Measurements from ENCODE around the gene CHCHD10. TPM values are rescaled to one million over a fixed set of nuclear protein-coding genes. Genes with fewer than 3 reads are reported as not detected.

The CHCHD10 gene
- polyA plus RNA-seq, 1 experiment: 10.1 TPM

GRCh38 chr22:23791738-23792645, 24.2 kb upstream of the CHCHD10 start:
- peak overlapping the region; percentile 61 for H3K27ac ChIP-seq (ENCODE audit: low read depth, low read length)
- ChIA-PET POLR2A (interaction anchor here (0.5 to 0.7 kb wide), 2 partner anchors 13 to 66 kb away, joined by 3 read pairs; no protein-coding TSS in a partner anchor), CTCF (interaction anchor here (1.1 to 1.2 kb wide), 2 partner anchors 21 to 102 kb away, joined by 3 read pairs; partner anchors contain the start of gene MIF)
- H3K27me3 ChIP-seq (ENCODE audit: control insufficient read depth, insufficient read depth, low read length): no peaks in the 10 kb centered on the region
- TF ChIP-seq, protein P1, sequence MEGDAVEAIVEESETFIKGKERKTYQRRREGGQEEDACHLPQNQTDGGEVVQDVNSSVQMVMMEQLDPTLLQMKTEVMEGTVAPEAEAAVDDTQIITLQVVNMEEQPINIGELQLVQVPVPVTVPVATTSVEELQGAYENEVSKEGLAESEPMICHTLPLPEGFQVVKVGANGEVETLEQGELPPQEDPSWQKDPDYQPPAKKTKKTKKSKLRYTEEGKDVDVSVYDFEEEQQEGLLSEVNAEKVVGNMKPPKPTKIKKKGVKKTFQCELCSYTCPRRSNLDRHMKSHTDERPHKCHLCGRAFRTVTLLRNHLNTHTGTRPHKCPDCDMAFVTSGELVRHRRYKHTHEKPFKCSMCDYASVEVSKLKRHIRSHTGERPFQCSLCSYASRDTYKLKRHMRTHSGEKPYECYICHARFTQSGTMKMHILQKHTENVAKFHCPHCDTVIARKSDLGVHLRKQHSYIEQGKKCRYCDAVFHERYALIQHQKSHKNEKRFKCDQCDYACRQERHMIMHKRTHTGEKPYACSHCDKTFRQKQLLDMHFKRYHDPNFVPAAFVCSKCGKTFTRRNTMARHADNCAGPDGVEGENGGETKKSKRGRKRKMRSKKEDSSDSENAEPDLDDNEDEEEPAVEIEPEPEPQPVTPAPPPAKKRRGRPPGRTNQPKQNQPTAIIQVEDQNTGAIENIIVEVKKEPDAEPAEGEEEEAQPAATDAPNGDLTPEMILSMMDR (IDR thresholded peaks at IDR 0.05; ENCODE audit: low read depth, low read length): no peak
- no peaks in the 10 kb centered on the region for H3K9me3 ChIP-seq (ENCODE audit: control insufficient read depth, insufficient read depth, low read length)
- no peak for DNase-seq (ENCODE audit: low read depth, low spot score)
- H3K4me3 ChIP-seq (ENCODE audit: low read depth, low read length): no peak overlapping the region

DNA sequence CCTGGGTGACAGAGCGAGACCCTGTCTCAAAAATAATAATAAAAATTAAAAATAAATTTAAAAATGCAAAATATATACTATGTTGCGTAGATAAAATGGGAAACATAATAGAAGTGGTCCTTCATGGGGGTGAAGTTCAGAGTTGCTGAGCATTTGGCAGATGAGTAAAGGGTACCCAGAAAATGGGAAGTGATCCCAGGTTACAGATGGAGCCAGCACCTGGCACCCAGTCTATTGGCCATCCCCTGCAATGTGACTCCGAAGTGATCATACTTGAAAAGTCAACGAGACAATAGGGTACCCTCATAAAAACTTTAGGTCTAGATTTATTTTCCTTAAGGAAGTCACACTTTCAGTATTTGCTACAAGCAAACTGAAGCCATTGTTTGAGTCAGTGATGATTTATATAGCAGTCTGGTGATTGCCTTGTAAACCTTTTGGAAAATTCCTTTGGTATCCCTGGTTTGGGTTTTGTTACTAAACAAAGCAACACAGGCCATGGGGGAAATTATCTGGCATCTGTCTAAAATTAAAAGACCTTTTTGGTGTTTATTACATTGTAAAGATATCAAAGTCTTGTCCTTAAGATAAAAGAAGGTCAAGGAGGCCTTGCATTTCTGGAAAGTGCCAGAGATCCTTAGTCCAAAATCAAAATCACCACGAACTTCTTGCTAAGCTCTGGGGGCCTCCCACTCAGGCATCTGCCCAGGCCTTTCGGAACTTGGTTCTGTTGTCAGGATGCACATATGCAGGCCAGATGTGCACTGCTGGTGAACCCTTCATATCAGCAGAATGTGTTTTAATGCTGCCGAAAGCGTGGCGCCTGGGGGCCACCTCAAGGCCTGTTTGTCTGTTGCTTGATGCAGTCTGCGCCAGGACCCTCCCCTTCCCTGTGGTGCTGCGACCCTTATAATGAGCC, 23.3 kb upstream of the CHCHD10 start:
- no peak overlapping the region for H3K4me3 ChIP-seq (ENCODE audit: low read depth, low read length)
- H3K27me3 ChIP-seq (ENCODE audit: control insufficient read depth, insufficient read depth, low read length): no peaks in the 10 kb centered on the region
- POLR2A ChIA-PET: no interaction called here
- CTCF ChIA-PET: no interaction called here
- TF ChIP-seq, protein P1 (IDR thresholded peaks at IDR 0.05; ENCODE audit: low read depth, low read length): no peak
- H3K9me3 ChIP-seq (ENCODE audit: control insufficient read depth, insufficient read depth, low read length): no peaks in the 10 kb centered on the region
- no peak for DNase-seq (ENCODE audit: low read depth, low spot score)
- peak overlapping the region; percentile 61 for H3K27ac ChIP-seq (ENCODE audit: low read depth, low read length)

- ChIA-PET CTCF (interaction anchor here (0.6 to 1.5 kb wide), 3 partner anchors 20 to 68 kb away, joined by 3 to 5 read pairs (median 4); partner anchors contain the start of gene SLC2A11), POLR2A (no interaction called here)
- Histone ChIP-seq H3K4me3 (ENCODE audit: low read depth, low read length) (no peak overlapping the region), H3K27ac (ENCODE audit: low read depth, low read length) (no peak overlapping the region), H3K27me3 (ENCODE audit: control insufficient read depth, insufficient read depth, low read length) (no peaks in the 10 kb centered on the region), H3K9me3 (ENCODE audit: control insufficient read depth, insufficient read depth, low read length) (no peaks in the 10 kb centered on the region)
- no peak for DNase-seq (ENCODE audit: low read depth, low spot score)
- TF ChIP-seq, protein P1 (IDR thresholded peaks at IDR 0.05; ENCODE audit: low read depth, low read length): no peak
Measured at GRCh38 chr22:23789638-23790037, 21.9 kb upstream of the CHCHD10 start.

DNA sequence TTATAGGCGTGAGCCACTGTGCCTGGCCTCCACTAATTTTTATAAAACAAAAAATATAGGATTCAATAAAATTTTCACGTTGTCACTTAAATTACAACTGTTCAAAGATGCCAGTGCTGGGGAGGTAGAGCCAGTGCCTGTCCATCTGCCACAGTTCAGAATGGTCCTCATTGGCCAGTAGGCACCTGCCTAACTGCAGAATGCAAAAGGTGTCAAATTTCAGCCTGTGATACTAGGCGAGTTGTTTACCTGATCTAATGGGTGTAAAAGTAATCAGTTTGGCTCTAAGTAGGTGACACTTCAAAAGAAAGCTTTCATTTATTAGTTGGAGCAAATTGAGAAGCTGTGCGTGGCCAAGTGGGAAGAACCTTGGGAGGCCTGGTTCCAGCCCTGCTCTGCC, 21.3 kb upstream of the CHCHD10 start:
- TF ChIP-seq, protein P1 (IDR thresholded peaks at IDR 0.05; ENCODE audit: low read depth, low read length): no peak
- no peak overlapping the region for H3K4me3 ChIP-seq (ENCODE audit: low read depth, low read length)
- ChIA-PET CTCF (interaction anchor here (0.6 to 1.5 kb wide), 3 partner anchors 20 to 68 kb away, joined by 3 to 5 read pairs (median 4); partner anchors contain the start of gene SLC2A11), POLR2A (no interaction called here)
- no peaks in the 10 kb centered on the region for H3K9me3 ChIP-seq (ENCODE audit: control insufficient read depth, insufficient read depth, low read length)
- H3K27me3 ChIP-seq (ENCODE audit: control insufficient read depth, insufficient read depth, low read length): no peaks in the 10 kb centered on the region
- no peak for DNase-seq (ENCODE audit: low read depth, low spot score)
- H3K27ac ChIP-seq (ENCODE audit: low read depth, low read length): no peak overlapping the region
